Measurements from ENCODE around the gene G3BP1. TPM values are rescaled to one million over a fixed set of nuclear protein-coding genes. Genes with fewer than 3 reads are reported as not detected.
"Not testable (repeated sequence)": the region's sequence is repeated elsewhere in the genome, so short reads cannot be mapped to it uniquely, and the experiment has no call there.

Gene G3BP1
- total RNA-seq, 1 donor: 145 TPM

- Histone ChIP-seq H3K4me3 (ENCODE audit: insufficient read depth, low read length) (no peak overlapping the region), H2AFZ (ENCODE audit: low read length) (no peak overlapping the region), H3K27ac (ENCODE audit: low read depth, low read length) (no peak overlapping the region), H3K79me2 (ENCODE audit: insufficient read depth, low read length) (no peaks in the 10 kb centered on the region), H3K27me3 (ENCODE audit: insufficient read depth, low read length) (no peaks in the 10 kb centered on the region), H3K36me3 (ENCODE audit: insufficient read depth, low read length) (no peaks in the 10 kb centered on the region), H3K4me1 (ENCODE audit: insufficient read depth, low read length) (no peaks in the 10 kb centered on the region), H4K20me1 (ENCODE audit: insufficient read depth, low read length) (peaks cover 3% of the 10 kb centered on the region), H3K9me3 (ENCODE audit: low read depth, low read length) (no peaks in the 10 kb centered on the region), H3K4me2 (ENCODE audit: insufficient read depth, low read length) (no peak overlapping the region)
- TF ChIP-seq CTCF (IDR thresholded peaks at IDR 0.05; ENCODE audit: extremely low read depth, low read depth, low read length): no peak
- DNase-seq (ENCODE audit: insufficient read length, low spot score, missing footprints): no peak
These were observed 50.4 kb downstream of the G3BP1 start for GRCh38 chr5:151822141-151822540.

GRCh38 chr5:151825445-151825844 lies 53.7 kb downstream of the G3BP1 start:
- peak; percentile 73 for DNase-seq (ENCODE audit: insufficient read length, low spot score, missing footprints)
- peak; percentile 92 for TF ChIP-seq CTCF (IDR thresholded peaks at IDR 0.05; ENCODE audit: extremely low read depth, low read depth, low read length)
- Histone ChIP-seq H3K27ac (ENCODE audit: low read depth, low read length) (no peak overlapping the region), H3K79me2 (ENCODE audit: insufficient read depth, low read length) (no peaks in the 10 kb centered on the region), H2AFZ (ENCODE audit: low read length) (no peak overlapping the region), H3K36me3 (ENCODE audit: insufficient read depth, low read length) (no peaks in the 10 kb centered on the region), H3K27me3 (ENCODE audit: insufficient read depth, low read length) (no peaks in the 10 kb centered on the region), H3K4me2 (ENCODE audit: insufficient read depth, low read length) (no peak overlapping the region), H4K20me1 (ENCODE audit: insufficient read depth, low read length) (no peaks in the 10 kb centered on the region), H3K9me3 (ENCODE audit: low read depth, low read length) (no peaks in the 10 kb centered on the region), H3K4me1 (ENCODE audit: insufficient read depth, low read length) (no peaks in the 10 kb centered on the region), H3K4me3 (ENCODE audit: insufficient read depth, low read length) (no peak overlapping the region)

GRCh38 chr5:151829370-151829769 lies 57.6 kb downstream of the G3BP1 start:
- Histone ChIP-seq H4K20me1 (ENCODE audit: insufficient read depth, low read length) (no peaks in the 10 kb centered on the region), H3K27ac (ENCODE audit: low read depth, low read length) (no peak overlapping the region), H3K4me1 (ENCODE audit: insufficient read depth, low read length) (no peaks in the 10 kb centered on the region), H3K4me2 (ENCODE audit: insufficient read depth, low read length) (no peak overlapping the region), H2AFZ (ENCODE audit: low read length) (no peak overlapping the region), H3K79me2 (ENCODE audit: insufficient read depth, low read length) (no peaks in the 10 kb centered on the region), H3K9me3 (ENCODE audit: low read depth, low read length) (no peaks in the 10 kb centered on the region), H3K4me3 (ENCODE audit: insufficient read depth, low read length) (no peak overlapping the region), H3K27me3 (ENCODE audit: insufficient read depth, low read length) (no peaks in the 10 kb centered on the region), H3K36me3 (ENCODE audit: insufficient read depth, low read length) (no peaks in the 10 kb centered on the region)
- no peak for DNase-seq (ENCODE audit: insufficient read length, low spot score, missing footprints)
- TF ChIP-seq CTCF (IDR thresholded peaks at IDR 0.05; ENCODE audit: extremely low read depth, low read depth, low read length): no peak

GRCh38 chr5:151832843-151833242 lies 61.1 kb downstream of the G3BP1 start:
- H3K9me3 ChIP-seq (ENCODE audit: low read depth, low read length); H2AFZ ChIP-seq (ENCODE audit: low read length); H3K27me3 ChIP-seq (ENCODE audit: insufficient read depth, low read length); H3K4me1 ChIP-seq (ENCODE audit: insufficient read depth, low read length); H3K4me2 ChIP-seq (ENCODE audit: insufficient read depth, low read length); H3K36me3 ChIP-seq (ENCODE audit: insufficient read depth, low read length); H4K20me1 ChIP-seq (ENCODE audit: insufficient read depth, low read length); DNase-seq (ENCODE audit: insufficient read length, low spot score, missing footprints); H3K4me3 ChIP-seq (ENCODE audit: insufficient read depth, low read length); H3K27ac ChIP-seq (ENCODE audit: low read depth, low read length); H3K79me2 ChIP-seq (ENCODE audit: insufficient read depth, low read length): not testable (repeated sequence)

All from osteoblast (primary cell).